Sigmoid colon (tissue), 4 donors: ENCODE results near the gene OR5F1.

Source experiments
- CTCF ChIP-seq, 4 experiments: fragments of 450-650 bp in 3 of 4; fragments of 200-600 bp in 1 of 4; IDR thresholded peaks; one replicate each; pipeline ENCODE4 v1.5.1; 2016 to 2019; ENCODE audit warnings: antibody characterized with exemption in 4 of 4, mild to moderate bottlenecking in 3 of 4, moderate library complexity in 2 of 4
- EP300 ChIP-seq, 4 donors: sonication (generic); formaldehyde crosslinking; IDR thresholded peaks; one replicate each; pipeline ENCODE4 v1.6.1; 2017; ENCODE audit warnings: antibody characterized with exemption in 4 of 4

GRCh38 chr11:56010716-56011115, 16.3 kb upstream of the OR5F1 start:
- TF ChIP-seq CTCF (IDR thresholded peaks at IDR 0.05) (no peak), EP300 (IDR thresholded peaks at IDR 0.05) (no peak)
